ENCODE data around the gene DCAF5. TPM values are rescaled to one million over a fixed set of nuclear protein-coding genes. Genes with fewer than 3 reads are reported as not detected.

Gene DCAF5
- total RNA-seq, 6 donors from 2014 or later: 37.7 to 78.6 (median 49.0) TPM

- DNase-seq: no peak
- Histone ChIP-seq H3K27me3 (no peaks in the 10 kb centered on the region), H3K4me3 (no peak overlapping the region), H3K9me3 (no peaks in the 10 kb centered on the region), H3K36me3 (peaks cover 15 to 24% (median 20%) of the 10 kb centered on the region in 4 donors), H3K27ac (peak overlapping the region; percentile 72 to 84 (median 78)), H3K4me1 (peaks cover 57 to 75% (median 63%) of the 10 kb centered on the region in 4 donors)
- TF ChIP-seq CTCF (IDR thresholded peaks at IDR 0.05): no peak
- TF ChIP-seq EP300 (IDR thresholded peaks at IDR 0.05): no peak
- TF ChIP-seq POLR2A (IDR thresholded peaks at IDR 0.05): no peak
- no peak for TF ChIP-seq POLR2AphosphoS5 (IDR thresholded peaks at IDR 0.05)
- ATAC-seq (ENCODE audit: low FRiP score in 2 of 2): no peak
- WGBS, 2 donors: 37 to 41% methylated on average over 6 of the region's 6 CpGs
These were observed 102.4 kb downstream of the DCAF5 start for GRCh38 chr14:69050240-69051184.

- WGBS, 2 donors: 9 to 13% methylated on average over 2 of the region's 2 CpGs
- peaks cover 65 to 84% (median 71%) of the 10 kb centered on the region in 4 donors for H3K4me1 ChIP-seq
- H3K27me3 ChIP-seq: no peaks in the 10 kb centered on the region
- ATAC-seq (ENCODE audit: low FRiP score in 2 of 2) (peak in 1 of 2 donors; percentile 61), DNase-seq (no peak)
- H3K27ac ChIP-seq: peak overlapping the region; percentile 72 to 84 (median 78)
- H3K4me3 ChIP-seq: no peak overlapping the region
- H3K9me3 ChIP-seq: no peaks in the 10 kb centered on the region
- TF ChIP-seq CTCF (IDR thresholded peaks at IDR 0.05): no peak
- peak in 1 of 4 donors; percentile 43 for TF ChIP-seq POLR2A (IDR thresholded peaks at IDR 0.05)
- TF ChIP-seq POLR2AphosphoS5 (IDR thresholded peaks at IDR 0.05): peak; percentile 46 to 89
- peak in 3 of 4 donors; percentile 56 to 96 (median 58) for TF ChIP-seq EP300 (IDR thresholded peaks at IDR 0.05)
- peaks cover 10 to 16% (median 12%) of the 10 kb centered on the region in 4 donors for H3K36me3 ChIP-seq
These were observed 103.2 kb downstream of the DCAF5 start for GRCh38 chr14:69049675-69050074.

GRCh38 chr14:69048456-69048855, 104.5 kb downstream of the DCAF5 start:
- DNase-seq (peak in 1 of 2 donors; percentile 63), ATAC-seq (ENCODE audit: low FRiP score in 2 of 2) (no peak)
- H3K4me1 ChIP-seq: peaks cover 77 to 96% (median 83%) of the 10 kb centered on the region in 4 donors
- H3K9me3 ChIP-seq: no peaks in the 10 kb centered on the region
- TF ChIP-seq POLR2AphosphoS5 (IDR thresholded peaks at IDR 0.05) (no peak), POLR2A (IDR thresholded peaks at IDR 0.05) (no peak), EP300 (IDR thresholded peaks at IDR 0.05) (no peak), CTCF (IDR thresholded peaks at IDR 0.05) (no peak)
- H3K4me3 ChIP-seq: no peak overlapping the region
- peak overlapping the region in 2 of 4 donors; percentile 81 to 84 for H3K27ac ChIP-seq
- WGBS, 2 donors: 71 to 79% methylated on average over 3 of the region's 3 CpGs
- no peaks in the 10 kb centered on the region for H3K27me3 ChIP-seq
- H3K36me3 ChIP-seq: peaks cover 0 to 4% (median under 1%) of the 10 kb centered on the region in 4 donors

- no peak for TF ChIP-seq EP300 (IDR thresholded peaks at IDR 0.05)
- TF ChIP-seq POLR2A (IDR thresholded peaks at IDR 0.05): no peak
- no peak for TF ChIP-seq POLR2AphosphoS5 (IDR thresholded peaks at IDR 0.05)
- no peak for TF ChIP-seq CTCF (IDR thresholded peaks at IDR 0.05)
- WGBS, 2 donors: 88 to 96% methylated on average over 1 of the region's 1 CpG
- ATAC-seq (ENCODE audit: low FRiP score in 2 of 2) (no peak), DNase-seq (no peak)
- no peaks in the 10 kb centered on the region for H3K9me3 ChIP-seq
- no peaks in the 10 kb centered on the region for H3K27me3 ChIP-seq
- peaks cover 74 to 98% (median 87%) of the 10 kb centered on the region in 4 donors for H3K4me1 ChIP-seq
- peak overlapping the region in 2 of 4 donors; percentile 72 to 81 for H3K27ac ChIP-seq
- no peaks in the 10 kb centered on the region for H3K36me3 ChIP-seq
- H3K4me3 ChIP-seq: no peak overlapping the region
These were observed 105.7 kb downstream of the DCAF5 start for GRCh38 chr14:69047255-69047654.
